Glomerular endothelial cell (primary cell): Measurements from ENCODE around the gene MRPS15. TPM values are rescaled to one million over a fixed set of nuclear protein-coding genes. Genes with fewer than 3 reads are reported as not detected.

ENCODE experiments used
- DNase-seq: peaks from one replicate; pipeline ENCODE4 v3.0.0-alpha.2; 2011; ENCODE audit warnings: low read depth, low spot score; ENCODE audit errors: extremely low read depth
- total RNA-seq: library from RNA; depleted of rRNA; stranded (reverse); fragments of >200 nt; gene quantifications from 2 replicates; pipeline ENCODE4 v1.2.3, GENCODE V29; 2015

MRPS15 gene
- total RNA-seq, 1 donor from 2014 or later: 59.2 TPM

- DNase-seq: no peak
Measured at GRCh38 chr1:36464605-36465393, 615 bp upstream of the MRPS15 start.

DNA sequence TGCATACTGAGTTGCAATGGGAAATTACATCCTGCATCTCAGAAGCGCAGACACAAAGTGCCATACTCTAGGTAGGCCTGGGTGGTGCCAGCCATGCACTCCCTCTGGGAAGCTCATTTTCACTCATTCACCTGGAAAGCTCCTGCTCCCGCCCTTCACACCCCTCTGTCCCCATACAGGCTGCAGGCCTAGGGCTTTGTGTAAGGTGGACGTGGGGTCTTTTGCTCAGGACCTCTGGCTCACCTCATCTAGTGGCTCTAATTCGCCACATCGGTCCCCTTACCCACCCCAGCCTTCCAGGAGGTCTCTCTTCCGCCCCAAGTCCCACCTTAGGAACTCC is 751 bp downstream of the MRPS15 start:
- no peak for DNase-seq

DNA sequence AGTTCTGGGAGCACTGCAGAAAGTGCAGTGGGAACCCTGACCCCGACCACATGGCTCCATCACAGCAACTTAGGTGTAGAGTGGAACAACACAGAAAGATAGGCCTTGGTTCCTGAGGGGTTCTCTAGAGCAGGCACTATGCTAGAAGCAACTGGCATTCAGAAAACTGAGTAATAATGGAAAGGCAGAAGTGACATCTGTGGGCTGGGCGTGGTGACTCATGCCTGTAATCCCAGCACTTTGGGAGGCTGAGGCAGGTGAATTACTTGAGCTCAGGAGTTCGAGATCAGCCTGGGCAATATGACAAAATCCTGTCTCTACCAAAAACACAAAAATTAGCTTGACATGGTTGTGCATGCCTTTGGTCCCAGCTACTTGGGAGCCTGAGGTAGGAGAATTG is 5.3 kb downstream of the MRPS15 start:
- no peak for DNase-seq

DNA sequence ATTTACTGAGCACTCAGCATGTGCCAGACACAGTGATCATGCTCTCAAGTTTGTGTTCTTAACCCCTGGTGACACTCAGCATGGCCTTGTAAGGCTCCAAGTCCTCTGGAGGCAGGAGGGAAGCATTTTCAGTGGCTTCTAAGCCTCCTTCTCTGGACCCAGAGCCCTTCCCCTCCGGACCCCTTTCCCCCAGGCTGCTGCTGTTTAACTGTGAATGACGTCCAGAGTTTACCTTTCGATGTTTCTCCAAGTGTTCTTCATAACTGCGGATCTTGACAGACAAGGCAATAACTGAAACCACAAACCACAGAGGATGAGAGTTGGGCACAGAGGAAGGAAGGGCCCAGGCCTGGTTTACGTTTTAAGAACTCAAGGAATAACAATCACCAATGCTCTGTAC is 6.5 kb downstream of the MRPS15 start:
- no peak for DNase-seq

- no peak for DNase-seq
Measured at GRCh38 chr1:36456391-36456928, 7.7 kb downstream of the MRPS15 start.

- DNase-seq: no peak
Measured at GRCh38 chr1:36455386-36455785, 8.8 kb downstream of the MRPS15 start.

GRCh38 chr1:36453600-36454388 is 10.4 kb downstream of the MRPS15 start:
- no peak for DNase-seq

DNA sequence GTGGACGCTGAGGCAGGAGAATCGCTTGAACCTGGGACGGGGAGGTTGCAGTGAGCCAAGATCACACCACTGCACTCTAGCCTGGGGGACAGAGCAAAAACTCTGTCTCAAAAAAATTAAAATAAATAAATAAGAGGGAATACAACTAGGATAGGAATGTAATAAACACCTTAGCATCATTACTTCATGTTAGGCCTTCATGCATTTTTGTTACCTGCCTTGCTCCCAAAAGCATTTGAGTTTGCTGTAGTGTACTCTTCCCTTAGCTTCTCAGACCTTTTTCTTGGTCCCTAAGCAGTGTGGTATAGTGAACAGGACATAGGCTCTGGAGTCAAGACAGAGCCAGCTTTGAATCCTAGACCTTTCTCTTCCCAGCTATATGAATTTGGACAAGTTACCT is 11.1 kb downstream of the MRPS15 start:
- no peak for DNase-seq

GRCh38 chr1:36450919-36451305 is 13.3 kb downstream of the MRPS15 start:
- DNase-seq: no peak

GRCh38 chr1:36450270-36450918 is 13.8 kb downstream of the MRPS15 start, which contains the start of gene OSCP1:
OSCP1 (minus strand) TSS chr1:36450451; CDS start chr1:36450369, 82 bp downstream.
- DNase-seq: peak; percentile 74

DNA sequence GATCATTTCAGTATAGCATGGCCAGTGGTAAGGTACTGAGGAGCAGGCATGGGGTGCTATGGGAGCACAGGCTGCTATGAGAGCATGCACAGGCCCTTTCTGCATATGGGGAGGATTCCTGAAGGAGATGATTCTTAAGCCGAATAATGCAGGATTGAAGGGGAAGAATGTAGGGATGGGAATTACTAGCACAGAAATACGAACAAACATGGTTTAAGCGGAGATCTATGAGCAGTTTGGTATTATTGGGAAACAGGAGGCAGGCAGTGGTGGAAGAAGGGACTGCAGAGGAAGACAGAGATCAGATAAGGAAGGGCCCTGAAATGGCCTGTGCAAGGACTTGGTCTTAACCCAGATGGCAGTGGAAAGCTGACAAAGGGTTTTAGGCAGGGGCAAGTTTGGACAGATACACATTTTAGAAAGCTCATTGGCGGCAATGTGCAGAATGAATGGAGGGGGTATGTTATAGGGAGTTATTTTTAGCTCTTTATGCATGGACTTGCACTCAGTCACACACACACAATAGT is 15.6 kb downstream of the MRPS15 start:
- DNase-seq: no peak

- no peak for DNase-seq
Measured at GRCh38 chr1:36447450-36447849, 16.7 kb downstream of the MRPS15 start.

DNA sequence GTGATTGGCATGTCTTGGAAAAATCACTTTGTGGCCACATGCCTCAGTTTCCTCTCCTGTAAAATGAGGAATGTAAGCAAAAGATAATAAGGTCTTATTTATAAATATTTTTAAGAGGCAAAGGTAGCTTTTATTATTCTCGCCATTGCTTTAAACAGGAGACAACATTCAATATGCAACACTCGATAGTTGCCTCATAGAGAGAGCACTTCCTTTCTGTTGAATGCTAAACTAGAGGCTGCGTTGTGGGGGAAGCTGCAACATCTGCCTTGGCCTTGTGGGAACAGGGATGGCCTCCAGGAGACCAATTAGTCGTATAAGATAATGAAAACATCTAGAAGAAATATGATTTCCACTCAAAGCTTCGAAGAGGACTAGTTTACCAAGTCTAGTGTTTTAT is 17.4 kb downstream of the MRPS15 start:
- no peak for DNase-seq

- DNase-seq: no peak
Measured at GRCh38 chr1:36446271-36446670, 17.9 kb downstream of the MRPS15 start.

GRCh38 chr1:36443297-36443696 is 20.9 kb downstream of the MRPS15 start:
- no peak for DNase-seq

- no peak for DNase-seq
Measured at GRCh38 chr1:36442337-36442736, 21.8 kb downstream of the MRPS15 start.

DNA sequence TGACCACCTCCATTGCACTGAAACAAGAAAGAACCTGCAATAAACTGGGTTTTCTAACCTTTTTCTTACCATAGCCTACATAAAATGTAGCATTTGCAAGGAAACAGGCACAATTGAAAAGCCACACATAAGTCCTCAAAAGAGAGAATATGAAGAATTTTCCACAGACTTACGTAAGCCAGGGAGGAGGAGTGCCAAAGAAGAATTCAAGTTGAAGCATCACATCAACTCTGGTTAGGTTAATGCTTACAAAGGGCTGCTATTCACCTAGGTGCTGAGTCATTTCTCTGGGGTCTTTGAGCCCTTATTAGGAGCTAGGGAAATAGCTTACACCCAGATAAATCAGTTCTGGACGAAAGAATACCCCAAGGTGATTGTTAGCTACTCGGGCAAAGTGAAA is 23.5 kb downstream of the MRPS15 start:
- DNase-seq: no peak

DNA sequence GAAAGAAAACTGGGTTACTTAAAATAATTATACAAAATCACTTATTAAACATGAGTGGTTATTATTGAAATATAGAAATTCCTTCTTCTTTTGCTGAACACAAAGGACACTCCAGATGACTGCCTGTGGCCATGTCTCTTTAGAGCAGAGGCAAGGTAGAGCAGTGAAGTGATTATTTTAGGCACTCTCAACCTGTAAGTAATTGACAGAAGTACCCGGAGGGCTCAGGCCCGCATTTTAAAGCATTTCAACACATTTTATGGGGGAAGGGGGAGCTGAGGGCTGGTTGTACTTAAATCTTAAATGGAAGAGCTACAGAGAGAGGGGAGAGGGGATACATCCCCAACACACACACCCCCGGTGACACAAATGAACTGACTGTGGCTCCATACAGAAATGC is 24.1 kb downstream of the MRPS15 start:
- DNase-seq: no peak

DNA sequence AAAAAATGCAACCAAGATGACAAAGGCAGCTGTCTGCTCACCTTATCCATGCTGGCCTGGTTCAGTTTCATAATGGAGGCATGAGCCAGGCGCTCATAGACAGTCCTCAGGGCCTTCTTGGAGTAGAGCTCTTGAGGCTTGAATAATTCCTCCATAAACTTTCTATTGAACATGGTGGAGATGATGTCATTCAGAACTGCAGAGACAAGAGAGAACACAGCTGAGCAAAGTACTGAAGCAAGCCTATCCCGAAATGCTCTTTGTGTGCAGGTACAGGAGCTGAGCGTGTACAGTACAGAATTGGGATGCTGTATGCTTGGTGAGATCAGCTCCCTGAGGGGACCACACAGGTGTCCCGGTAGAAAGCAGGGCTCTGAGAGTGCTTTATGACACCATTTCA is 25.5 kb downstream of the MRPS15 start:
- DNase-seq: no peak

GRCh38 chr1:36436821-36437220 is 27.4 kb downstream of the MRPS15 start:
- DNase-seq: no peak

DNA sequence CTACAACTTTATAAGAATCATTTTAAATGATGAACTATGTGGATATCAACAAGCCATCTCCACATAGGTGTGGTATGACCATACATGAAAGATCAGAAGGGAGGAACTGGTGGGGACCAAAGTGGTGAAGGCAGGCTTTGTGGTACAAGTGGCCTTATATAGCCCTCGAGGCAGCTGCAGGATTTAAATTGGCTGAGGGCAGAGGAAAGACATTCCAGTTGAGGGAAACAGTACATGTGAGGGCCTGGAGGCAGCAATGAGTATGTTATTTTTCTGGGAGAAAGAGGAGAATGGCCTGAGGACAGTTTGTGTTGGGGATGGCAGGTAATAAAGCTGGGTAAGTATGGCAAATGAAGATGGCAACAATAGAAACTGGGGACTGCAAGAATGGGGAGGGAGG is 31.1 kb downstream of the MRPS15 start:
- DNase-seq: no peak
